Aorta (tissue), 5 donors: ENCODE data around the gene SHISAL2A. TPM values are rescaled to one million over a fixed set of nuclear protein-coding genes. Genes with fewer than 3 reads are reported as not detected.

Experiments used
- ATAC-seq: fragments of 200-7000 bp; cut with Tn5 transposase; one replicate; pipeline ENCODE4 v1.9.1; 2022; ENCODE audit warnings: moderate library complexity; ENCODE audit not compliant: low FRiP score
- DNase-seq, 2 donors: peaks; one replicate each; pipeline ENCODE4 v3.0.0-alpha.2; 2020
- H3K27ac ChIP-seq, 2 donors: one replicate each; pipeline ENCODE4 v1.5.1; 2013; ENCODE audit warnings: low read length in 2 of 2, mild to moderate bottlenecking in 2 of 2, moderate library complexity in 2 of 2, control low read depth in 1 of 2, inconsistent platforms in 1 of 2, low read depth in 1 of 2
- H3K27me3 ChIP-seq, 2 donors: one replicate each; pipeline ENCODE4 v1.6.1; 2013; ENCODE audit warnings: control low read depth in 1 of 2, low read length in 1 of 2, mild to moderate bottlenecking in 1 of 2, moderate library complexity in 1 of 2; ENCODE audit not compliant: insufficient read depth in 2 of 2, control insufficient read depth in 1 of 2
- H3K36me3 ChIP-seq, 2 donors: one replicate each; pipeline ENCODE4 v1.6.1; 2013; ENCODE audit warnings: control low read depth in 1 of 2, low read length in 1 of 2, mild to moderate bottlenecking in 1 of 2; ENCODE audit not compliant: insufficient read depth in 2 of 2, control insufficient read depth in 1 of 2
- H3K4me1 ChIP-seq, 2 donors: one replicate each; pipeline ENCODE4 v1.6.1; 2013; ENCODE audit warnings: low read length in 2 of 2, control low read depth in 1 of 2, mild to moderate bottlenecking in 1 of 2, moderate library complexity in 1 of 2; ENCODE audit not compliant: insufficient read depth in 2 of 2, control insufficient read depth in 1 of 2
- H3K4me3 ChIP-seq, 2 donors: one replicate each; pipeline ENCODE4 v1.5.1; 2013; ENCODE audit warnings: low read length in 2 of 2, control low read depth in 1 of 2, mild to moderate bottlenecking in 1 of 2
- H3K9me3 ChIP-seq: one replicate; pipeline ENCODE4 v1.6.1; 2013; ENCODE audit warnings: mild to moderate bottlenecking, low read length; ENCODE audit not compliant: control insufficient read depth
- WGBS, 2 donors: extraction: QIAGEN DNeasy Blood & Tissue Kit; methylation state at CpG; one replicate each; pipeline ENCODE4 v1.1.7; 2013; 5-methylcytosine and 5-hydroxymethylcytosine counted together
- intact Hi-C, 2 donors: fragments of 100-400 bp; cut with DNase I; formaldehyde crosslinking; loops; one replicate each; pipeline versions ENCODE4 v1.14.2 to v1.15.0; 2022
- polyA plus RNA-seq, 2 donors: library from polyadenylated mRNA; stranded (reverse); fragments of 200-250 nt; gene quantifications; one replicate each; pipeline ENCODE4 v1.2.3, GENCODE V29; 2013
- total RNA-seq, 2 donors: library from RNA; stranded (reverse); fragmentation: NEBNext Ultra II Directional; extraction: Animal tissue kit (Norgen Biotek cat#: 25700); gene quantifications; one replicate each; pipeline ENCODE4 v1.2.1, GENCODE V29; 2021
- donor health status: healthy with polysubstance abuse.
- donor health status: Bipolar disorder and iron deficiency.
- donor health status: DM: no; HTN: no; CAD: no.
- donor health status: DM: no; HTN: no; CAD: no.
- donor health status: DM: yes; HTN: yes; CAD: no.

Gene SHISAL2A
- total and polyA plus RNA-seq, 4 donors = 0.23 to 0.96 (median 0.88) TPM; not detected in 1

GRCh38 chr1:52598729-52599128 is 34.2 kb upstream of the SHISAL2A start:
- no peaks in the 10 kb centered on the region for H3K36me3 ChIP-seq
- intact Hi-C loops = no loop called here
- H3K27me3 ChIP-seq = peaks cover 0 to 2% of the 10 kb centered on the region in 2 donors
- DNase-seq (no peak), ATAC-seq (no peak)
- WGBS, 2 donors = 96 to 98% methylated on average over 7 of the region's 7 CpGs
- no peak overlapping the region for H3K27ac ChIP-seq
- H3K4me1 ChIP-seq = peaks cover 0 to 3% of the 10 kb centered on the region in 2 donors
- H3K4me3 ChIP-seq = no peak overlapping the region
- H3K9me3 ChIP-seq = no peaks in the 10 kb centered on the region

GRCh38 chr1:52599236-52599635 is 33.7 kb upstream of the SHISAL2A start:
- Histone ChIP-seq H3K4me3 (no peak overlapping the region), H3K36me3 (no peaks in the 10 kb centered on the region), H3K27me3 (peaks cover 0 to 2% of the 10 kb centered on the region in 2 donors), H3K27ac (no peak overlapping the region), H3K4me1 (peaks cover 0 to 7% of the 10 kb centered on the region in 2 donors), H3K9me3 (no peaks in the 10 kb centered on the region)
- WGBS, 2 donors = 92 to 93% methylated on average over 7 of the region's 7 CpGs
- intact Hi-C loops = no loop called here
- ATAC-seq = no peak
- no peak for DNase-seq

GRCh38 chr1:52600533-52601179 is 32.3 kb upstream of the SHISAL2A start:
- DNase-seq = no peak
- no peaks in the 10 kb centered on the region for H3K36me3 ChIP-seq
- 97 to 98% methylated on average over 8 of the region's 8 CpGs for WGBS, 2 donors
- no peaks in the 10 kb centered on the region for H3K27me3 ChIP-seq
- intact Hi-C loops = no loop called here
- no peak overlapping the region for H3K4me3 ChIP-seq
- ATAC-seq = no peak
- peaks cover 0 to 7% of the 10 kb centered on the region in 2 donors for H3K4me1 ChIP-seq
- H3K9me3 ChIP-seq = no peaks in the 10 kb centered on the region
- no peak overlapping the region for H3K27ac ChIP-seq

- Histone ChIP-seq H3K36me3 (no peaks in the 10 kb centered on the region), H3K4me3 (no peak overlapping the region), H3K9me3 (no peaks in the 10 kb centered on the region), H3K27me3 (no peaks in the 10 kb centered on the region), H3K27ac (no peak overlapping the region), H3K4me1 (peaks cover 0 to 7% of the 10 kb centered on the region in 2 donors)
- ATAC-seq (no peak), DNase-seq (no peak)
- intact Hi-C loops = no loop called here
- WGBS, 2 donors = 54 to 64% methylated on average over 3 of the region's 3 CpGs
These were observed 31.4 kb upstream of the SHISAL2A start for GRCh38 chr1:52601519-52601918.

- H3K27ac ChIP-seq = peak within 1 kb of the TSS; percentile 32 to 77
- intact Hi-C loops = no loop called here
- peak within 1 kb of the TSS; percentile 44 to 53 for H3K4me3 ChIP-seq
- DNase-seq (peak; percentile 70 to 85), ATAC-seq (peak; percentile 60)
- H3K36me3 ChIP-seq = no peaks in the 10 kb centered on the region
- peaks cover 0 to 7% of the 10 kb centered on the region in 2 donors for H3K4me1 ChIP-seq
- 0 to 1% methylated on average over 74 to 97 of the region's 97 CpGs for WGBS, 2 donors
- H3K9me3 ChIP-seq = no peaks in the 10 kb centered on the region
- H3K27me3 ChIP-seq = no peaks in the 10 kb centered on the region
These were observed 30.7 kb upstream of the SHISAL2A start, which contains the start of gene GPX7 for GRCh38 chr1:52601991-52602855. GPX7 (plus strand) TSS chr1:52602371; CDS start chr1:52602410, 39 bp downstream.

GRCh38 chr1:52602856-52603600 is 29.9 kb upstream of the SHISAL2A start:
- Histone ChIP-seq H3K4me3 (peak overlapping the region; percentile 44 to 53), H3K27ac (peak overlapping the region; percentile 27 to 77), H3K4me1 (peaks cover 0 to 7% of the 10 kb centered on the region in 2 donors), H3K9me3 (no peaks in the 10 kb centered on the region), H3K27me3 (no peaks in the 10 kb centered on the region), H3K36me3 (no peaks in the 10 kb centered on the region)
- ATAC-seq = no peak
- intact Hi-C loops = no loop called here
- DNase-seq = no peak
- 23 to 32% methylated on average over 21 of the region's 21 CpGs for WGBS, 2 donors

- no peaks in the 10 kb centered on the region for H3K27me3 ChIP-seq
- ATAC-seq (no peak), DNase-seq (no peak)
- H3K9me3 ChIP-seq = no peaks in the 10 kb centered on the region
- no peak overlapping the region for H3K4me3 ChIP-seq
- intact Hi-C loops = no loop called here
- H3K4me1 ChIP-seq = peaks cover 0 to 7% of the 10 kb centered on the region in 2 donors
- 72 to 81% methylated on average over 6 of the region's 6 CpGs for WGBS, 2 donors
- no peaks in the 10 kb centered on the region for H3K36me3 ChIP-seq
- H3K27ac ChIP-seq = peak overlapping the region in 1 of 2 donors; percentile 31
These were observed 29.3 kb upstream of the SHISAL2A start for GRCh38 chr1:52603630-52604029.

- H3K27me3 ChIP-seq = no peaks in the 10 kb centered on the region
- no peak overlapping the region for H3K4me3 ChIP-seq
- 32 to 51% methylated on average over 3 of the region's 3 CpGs for WGBS, 2 donors
- ATAC-seq (no peak), DNase-seq (no peak)
- no peak overlapping the region for H3K27ac ChIP-seq
- H3K36me3 ChIP-seq = no peaks in the 10 kb centered on the region
- no peaks in the 10 kb centered on the region for H3K9me3 ChIP-seq
- H3K4me1 ChIP-seq = peaks cover 0 to 7% of the 10 kb centered on the region in 2 donors
- intact Hi-C loops = no loop called here
These were observed 28.8 kb upstream of the SHISAL2A start for GRCh38 chr1:52604063-52604770.
